Transverse colon (tissue), 4 donors: ENCODE measurements around the gene SRL. TPM values are rescaled to one million over a fixed set of nuclear protein-coding genes. Genes with fewer than 3 reads are reported as not detected.

Experiments
- DNase-seq: peaks from one replicate; pipeline ENCODE4 v3.0.0-alpha.2; 2019
- H3K27ac ChIP-seq, 4 donors: fragments of 200-600 bp; sonication (generic); 2 replicates each; pipeline ENCODE4 v1.5.1; 2016 to 2018; ENCODE audit warnings: inconsistent platforms in 4 of 4
- H3K27me3 ChIP-seq: fragments of 200-600 bp; sonication (generic); 2 replicates; pipeline ENCODE4 v1.5.1; 2017; ENCODE audit warnings: inconsistent platforms
- H3K36me3 ChIP-seq, 4 donors: fragments of 200-600 bp; sonication (generic); 2 replicates each; pipeline ENCODE4 v1.5.1; 2017 to 2019; ENCODE audit warnings: inconsistent platforms in 4 of 4
- H3K4me1 ChIP-seq, 4 donors: fragments of 200-600 bp; sonication (generic); 2 replicates each; pipeline ENCODE4 v1.5.1; 2017 to 2020; ENCODE audit warnings: inconsistent platforms in 4 of 4
- H3K4me3 ChIP-seq, 4 donors: fragments of 200-600 bp; sonication (generic); 1 replicate in 1 of 4; 2 replicates in 3 of 4; pipeline versions ENCODE4 v1.5.1 to v1.6.1; 2017 to 2019; ENCODE audit warnings: inconsistent platforms in 4 of 4
- H3K9me3 ChIP-seq, 2 donors: fragments of 200-600 bp; sonication (generic); 2 replicates each; pipeline ENCODE4 v1.5.1; 2017 to 2019; ENCODE audit warnings: inconsistent platforms in 2 of 2
- EP300 ChIP-seq: sonication (generic); formaldehyde crosslinking; IDR thresholded peaks from one replicate; pipeline ENCODE4 v1.6.1; 2017; ENCODE audit warnings: antibody characterized with exemption, low read depth
- POLR2A ChIP-seq: fragments of 450-650 bp; IDR thresholded peaks from one replicate; pipeline ENCODE4 v1.6.1; 2016; ENCODE audit warnings: antibody characterized with exemption, mild to moderate bottlenecking, moderate library complexity
- POLR2AphosphoS5 ChIP-seq, 3 donors: sonication (generic); formaldehyde crosslinking; IDR thresholded peaks; one replicate each; pipeline ENCODE4 v1.6.1; 2016; ENCODE audit warnings: antibody characterized with exemption in 3 of 3
- WGBS, 2 donors: methylation state at CpG; one replicate each; pipeline ENCODE4 v1.1.5; 2018; ENCODE audit warnings: low coverage in 1 of 2; 5-methylcytosine and 5-hydroxymethylcytosine counted together
- in situ Hi-C, 4 donors: fragments of 200-750 bp; cut with MboI; loops; one replicate each; pipeline versions ENCODE4 v1.15.0 to v1.15.1; 2017; ENCODE audit warnings: low sequenced_read_pairs in 3 of 4, low pct_ligation_motif_present in 1 of 4, low pct_unique_long_range_greater_than_20kb in 1 of 4
- intact Hi-C: fragments of 100-400 bp; cut with DNase I; formaldehyde crosslinking; loops from one replicate; pipeline ENCODE4 v1.15.1; 2023; ENCODE audit warnings: low total_unique reads
- total RNA-seq, 4 donors: library from RNA; depleted of rRNA; stranded (reverse); fragments of >200 nt; gene quantifications; one replicate each; pipeline ENCODE4 v1.1.0, GENCODE V29; 2016
- TF ChIP-seq, protein P1 (sequence below), 5 experiments: fragments of 200-600 bp in 3 of 5; fragments of 450-650 bp in 2 of 5; sonication (generic) in 3 of 5; IDR thresholded peaks; 1 replicate in 2 of 5; 2 replicates in 3 of 5; pipeline ENCODE4 v1.5.1; 2016 to 2017; ENCODE audit warnings: antibody characterized with exemption in 5 of 5, inconsistent platforms in 3 of 5, mild to moderate bottlenecking in 2 of 5, moderate library complexity in 1 of 5

SRL gene
- total RNA-seq, 4 donors from 2014 or later, result 0.32 to 0.68 TPM; not detected in 2

DNA sequence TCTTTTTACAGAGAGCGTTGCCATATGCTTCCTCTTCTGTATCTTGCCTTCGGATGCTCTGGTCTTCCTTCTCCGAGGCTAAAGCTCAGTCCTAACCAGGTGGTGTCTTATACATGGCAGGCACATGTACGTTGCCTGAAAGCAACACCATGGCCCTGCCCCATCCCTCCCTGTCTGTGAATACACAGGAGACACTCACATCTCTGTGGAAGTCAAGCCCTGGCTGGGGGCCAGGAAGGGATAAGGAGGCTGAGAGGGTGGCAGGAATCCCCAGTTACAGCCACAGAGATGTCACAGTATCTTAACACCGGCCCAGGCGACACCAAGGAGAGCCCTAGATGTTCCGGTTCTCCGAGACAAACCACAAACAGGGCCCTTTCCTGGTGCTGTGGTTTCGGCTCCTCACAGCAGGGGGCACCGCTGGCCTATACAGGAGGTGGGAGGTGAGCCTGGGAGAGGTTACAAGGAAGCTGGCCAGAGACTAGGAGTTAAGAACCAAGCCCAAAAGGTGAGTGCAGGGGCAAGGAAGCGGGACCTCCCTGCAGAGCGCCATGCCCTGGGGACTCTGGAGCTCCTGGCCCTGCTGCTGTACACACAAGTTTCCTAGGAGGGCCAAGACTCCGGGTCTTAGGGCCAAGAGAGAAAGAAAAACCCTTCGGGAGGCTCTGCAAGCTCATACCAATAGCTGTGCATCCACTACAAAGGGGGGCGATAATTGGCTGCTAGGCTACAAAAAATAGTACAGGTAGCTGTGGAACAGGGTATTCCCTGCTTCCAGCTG, 41.7 kb downstream of the SRL start:
- WGBS, 2 donors, result 10 to 32% methylated on average over 2 to 15 of the region's 15 CpGs
- no peaks in the 10 kb centered on the region for H3K9me3 ChIP-seq
- intact Hi-C loops, result loop anchor here (10.0 kb wide), 1 partner anchor 135 kb away; no protein-coding TSS in a partner anchor
- no peak for TF ChIP-seq POLR2A
- TF ChIP-seq, protein P1, sequence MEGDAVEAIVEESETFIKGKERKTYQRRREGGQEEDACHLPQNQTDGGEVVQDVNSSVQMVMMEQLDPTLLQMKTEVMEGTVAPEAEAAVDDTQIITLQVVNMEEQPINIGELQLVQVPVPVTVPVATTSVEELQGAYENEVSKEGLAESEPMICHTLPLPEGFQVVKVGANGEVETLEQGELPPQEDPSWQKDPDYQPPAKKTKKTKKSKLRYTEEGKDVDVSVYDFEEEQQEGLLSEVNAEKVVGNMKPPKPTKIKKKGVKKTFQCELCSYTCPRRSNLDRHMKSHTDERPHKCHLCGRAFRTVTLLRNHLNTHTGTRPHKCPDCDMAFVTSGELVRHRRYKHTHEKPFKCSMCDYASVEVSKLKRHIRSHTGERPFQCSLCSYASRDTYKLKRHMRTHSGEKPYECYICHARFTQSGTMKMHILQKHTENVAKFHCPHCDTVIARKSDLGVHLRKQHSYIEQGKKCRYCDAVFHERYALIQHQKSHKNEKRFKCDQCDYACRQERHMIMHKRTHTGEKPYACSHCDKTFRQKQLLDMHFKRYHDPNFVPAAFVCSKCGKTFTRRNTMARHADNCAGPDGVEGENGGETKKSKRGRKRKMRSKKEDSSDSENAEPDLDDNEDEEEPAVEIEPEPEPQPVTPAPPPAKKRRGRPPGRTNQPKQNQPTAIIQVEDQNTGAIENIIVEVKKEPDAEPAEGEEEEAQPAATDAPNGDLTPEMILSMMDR (IDR thresholded peaks at IDR 0.05), result peak; percentile 60 to 83 (median 74)
- no peak for TF ChIP-seq POLR2AphosphoS5 (IDR thresholded peaks at IDR 0.05)
- H3K36me3 ChIP-seq, result no peaks in the 10 kb centered on the region
- peak; percentile 79 for DNase-seq
- H3K27ac ChIP-seq, result no peak overlapping the region
- no peak overlapping the region for H3K4me3 ChIP-seq
- H3K27me3 ChIP-seq, result no peaks in the 10 kb centered on the region
- in situ Hi-C loops, result loop anchor here in 1 of 4 donors (25.0 kb wide), 1 partner anchor 137 kb away; no protein-coding TSS in a partner anchor
- H3K4me1 ChIP-seq, result peaks cover 0 to 7% (median 6%) of the 10 kb centered on the region in 4 donors

DNA sequence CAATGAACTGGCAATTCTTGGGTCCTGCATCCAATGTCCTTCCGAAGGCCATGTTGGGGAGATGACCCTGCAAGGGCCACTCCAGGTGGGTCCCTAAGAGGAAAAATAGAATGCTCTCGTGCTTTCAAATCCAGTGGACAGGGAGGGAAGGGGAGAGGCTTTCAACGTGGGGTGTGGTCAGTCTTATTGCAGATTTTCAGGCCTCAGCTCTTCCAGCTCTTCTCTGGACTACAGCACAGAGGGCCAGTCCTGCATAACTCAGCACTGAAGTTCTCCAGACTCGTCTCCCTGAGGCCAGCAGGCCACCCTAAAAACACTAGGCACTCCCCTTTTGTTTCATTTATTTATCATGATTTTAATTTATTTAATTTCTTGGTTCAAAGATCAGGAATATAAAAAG, 43.1 kb downstream of the SRL start:
- intact Hi-C loops, result no loop called here

DNA sequence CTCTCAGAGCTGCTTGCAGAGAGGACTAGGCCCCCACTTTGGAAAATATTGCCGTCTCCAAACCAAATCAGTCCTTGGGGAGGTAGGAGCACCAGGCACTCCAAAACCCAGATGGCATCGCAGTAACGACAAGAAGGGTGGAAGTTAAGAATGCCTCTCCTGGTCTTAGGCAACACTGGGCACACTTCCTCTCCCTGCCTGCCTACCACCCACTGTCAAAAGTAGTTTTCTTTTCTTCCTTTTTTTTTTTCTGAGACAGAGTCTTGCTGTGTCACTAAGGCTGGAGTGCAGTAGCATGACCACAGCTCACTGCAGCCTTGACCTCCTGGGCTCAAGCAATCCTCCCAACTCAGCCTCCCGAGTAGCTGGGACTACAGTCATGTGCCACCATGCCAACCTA, 47.2 kb downstream of the SRL start:
- no peaks in the 10 kb centered on the region for H3K4me1 ChIP-seq
- no peak overlapping the region for H3K27ac ChIP-seq
- no peak overlapping the region for H3K4me3 ChIP-seq
- TF ChIP-seq POLR2AphosphoS5 (IDR thresholded peaks at IDR 0.05), result no peak
- TF ChIP-seq, protein P1 (IDR thresholded peaks at IDR 0.05), result no peak
- no peak for TF ChIP-seq POLR2A
- no peak for TF ChIP-seq EP300
- H3K36me3 ChIP-seq, result no peaks in the 10 kb centered on the region
- intact Hi-C loops (no loop called here), in situ Hi-C loops (loop anchor here in 1 of 4 donors (25.0 kb wide), 1 partner anchor 143 kb away; no protein-coding TSS in a partner anchor)
- H3K9me3 ChIP-seq, result no peaks in the 10 kb centered on the region
- no peak for DNase-seq
- no peaks in the 10 kb centered on the region for H3K27me3 ChIP-seq
- 40 to 74% methylated on average over 1 to 4 of the region's 4 CpGs for WGBS, 2 donors

More for the DNA sequence above, 43.1 kb downstream of the SRL start:
- peaks cover 0 to 7% (median 6%) of the 10 kb centered on the region in 4 donors for H3K4me1 ChIP-seq
- WGBS, 2 donors, result 50 to 58% methylated on average over 1 to 4 of the region's 4 CpGs
- no peaks in the 10 kb centered on the region for H3K27me3 ChIP-seq
- H3K36me3 ChIP-seq, result no peaks in the 10 kb centered on the region
- H3K27ac ChIP-seq, result no peak overlapping the region
- DNase-seq, result no peak
- no peaks in the 10 kb centered on the region for H3K9me3 ChIP-seq
- in situ Hi-C loops, result loop anchor here in 1 of 4 donors (25.0 kb wide), 1 partner anchor 138 kb away; no protein-coding TSS in a partner anchor
- H3K4me3 ChIP-seq, result no peak overlapping the region
- TF ChIP-seq, protein P1 (IDR thresholded peaks at IDR 0.05), result no peak
- no peak for TF ChIP-seq POLR2AphosphoS5 (IDR thresholded peaks at IDR 0.05)
- no peak for TF ChIP-seq POLR2A
- no peak for TF ChIP-seq EP300

DNA sequence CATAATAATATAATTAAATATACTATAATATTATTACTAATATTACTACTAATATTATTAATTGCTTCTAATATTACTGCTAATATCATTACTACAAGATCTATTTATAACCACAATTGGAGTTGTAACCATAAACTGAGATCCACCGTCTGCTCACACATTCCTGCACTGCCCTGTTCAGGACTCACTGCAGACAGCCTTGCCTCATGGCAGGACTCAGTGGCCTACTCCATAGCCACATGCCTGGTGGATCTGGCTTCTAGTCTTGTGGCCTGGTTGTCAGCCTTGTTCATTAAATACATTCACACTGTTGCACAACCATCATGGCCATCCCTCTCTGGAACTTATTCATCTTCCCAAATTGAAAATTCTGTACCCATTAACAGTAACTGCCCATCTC, 48.0 kb downstream of the SRL start:
- no peaks in the 10 kb centered on the region for H3K4me1 ChIP-seq
- H3K27me3 ChIP-seq, result no peaks in the 10 kb centered on the region
- no peak overlapping the region for H3K27ac ChIP-seq
- no peak for DNase-seq
- in situ Hi-C loops (loop anchor here in 1 of 4 donors (25.0 kb wide), 1 partner anchor 143 kb away; no protein-coding TSS in a partner anchor), intact Hi-C loops (no loop called here)
- TF ChIP-seq POLR2A, result no peak
- TF ChIP-seq, protein P1 (IDR thresholded peaks at IDR 0.05), result no peak
- no peak for TF ChIP-seq EP300
- 56 to 81% methylated on average over 1 of the region's 1 CpG for WGBS, 2 donors
- H3K36me3 ChIP-seq, result no peaks in the 10 kb centered on the region
- no peaks in the 10 kb centered on the region for H3K9me3 ChIP-seq
- H3K4me3 ChIP-seq, result no peak overlapping the region
